Memory B cell (primary cell): ENCODE results near the gene CDHR1.
"Not testable (repeated sequence)": the region's sequence is repeated elsewhere in the genome, so short reads cannot be mapped to it uniquely, and the experiment has no call there.

ENCODE experiments used
- ATAC-seq: fragments of 150-1000 bp; cut with Tn5 transposase; 2 replicates; pipeline ENCODE4 v1.10.0; 2021; ENCODE audit warnings: low read depth, mild to moderate bottlenecking, moderate library complexity
- DNase-seq, 2 donors: peaks; one replicate each; pipeline ENCODE4 v3.0.0; 2022; ENCODE audit warnings: low spot score in 2 of 2
- H3K27ac Mint-ChIP-seq: one replicate; pipeline ENCODE4 v1.8.0; 2022; ENCODE audit warnings: mild to moderate bottlenecking, moderate library complexity, mixed read lengths
- H3K27me3 Mint-ChIP-seq: one replicate; pipeline ENCODE4 v1.8.0; 2022; ENCODE audit warnings: mixed read lengths
- H3K36me3 Mint-ChIP-seq: one replicate; pipeline ENCODE4 v1.8.0; 2022; ENCODE audit warnings: mild to moderate bottlenecking, mixed read lengths
- H3K4me1 Mint-ChIP-seq: one replicate; pipeline ENCODE4 v1.8.0; 2022; ENCODE audit warnings: mixed read lengths
- H3K4me3 Mint-ChIP-seq: one replicate; pipeline ENCODE4 v1.8.0; 2022; ENCODE audit warnings: mild to moderate bottlenecking, moderate library complexity, mixed read lengths
- H3K9me3 Mint-ChIP-seq: one replicate; pipeline ENCODE4 v1.8.0; 2022; ENCODE audit warnings: mixed read lengths

The CDHR1 gene

DNA sequence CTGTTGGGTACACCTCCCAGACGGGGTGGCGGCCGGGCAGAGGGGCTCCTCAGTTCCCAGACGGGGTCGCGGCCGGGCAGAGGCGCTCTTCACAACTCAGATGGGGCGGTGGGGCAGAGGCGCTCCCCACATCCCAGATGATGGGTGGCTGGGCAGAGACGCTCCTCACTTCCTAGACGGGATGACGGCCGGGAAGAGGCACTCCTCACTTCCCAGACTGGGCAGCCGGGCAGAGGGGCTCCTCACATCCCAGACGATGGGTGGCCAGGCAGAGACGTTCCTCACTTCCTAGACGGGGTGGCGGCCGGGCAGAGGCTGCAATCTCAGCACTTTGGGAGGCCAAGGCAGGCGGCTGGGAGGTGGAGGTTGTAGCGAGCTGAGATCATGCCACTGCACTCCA, 14.0 kb upstream of the CDHR1 start:
- H3K27me3 Mint-ChIP-seq, H3K36me3 Mint-ChIP-seq, H3K27ac Mint-ChIP-seq, H3K4me3 Mint-ChIP-seq, H3K4me1 Mint-ChIP-seq, ATAC-seq, DNase-seq, H3K9me3 Mint-ChIP-seq: not testable (repeated sequence)

DNA sequence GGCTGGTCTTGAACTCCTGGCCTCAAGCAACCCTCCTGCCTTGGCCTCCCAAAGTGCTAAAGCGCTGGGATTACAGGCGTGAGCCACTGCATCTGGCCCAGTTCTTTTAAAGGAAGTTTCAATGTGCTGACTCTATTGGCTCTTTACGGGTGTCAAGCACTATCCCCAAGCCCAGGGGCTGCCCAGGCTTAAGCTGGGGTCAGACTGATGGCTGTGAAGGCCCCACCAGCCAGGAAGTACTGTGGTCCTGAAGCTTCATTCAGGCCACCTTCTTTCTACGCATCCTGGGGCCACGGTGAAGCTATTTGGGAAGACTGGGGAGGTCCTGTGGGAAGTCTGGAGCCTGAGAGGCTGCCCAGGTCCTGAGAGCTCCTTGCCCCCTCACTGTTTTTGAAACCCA, 12.7 kb upstream of the CDHR1 start:
- Mint-ChIP-seq H3K9me3 (no peaks in the 10 kb centered on the region), H3K4me3 (no peak overlapping the region), H3K36me3 (no peaks in the 10 kb centered on the region), H3K27ac (no peak overlapping the region), H3K4me1 (peaks cover 3% of the 10 kb centered on the region), H3K27me3 (no peaks in the 10 kb centered on the region)
- no peak for ATAC-seq
- DNase-seq = no peak

DNA sequence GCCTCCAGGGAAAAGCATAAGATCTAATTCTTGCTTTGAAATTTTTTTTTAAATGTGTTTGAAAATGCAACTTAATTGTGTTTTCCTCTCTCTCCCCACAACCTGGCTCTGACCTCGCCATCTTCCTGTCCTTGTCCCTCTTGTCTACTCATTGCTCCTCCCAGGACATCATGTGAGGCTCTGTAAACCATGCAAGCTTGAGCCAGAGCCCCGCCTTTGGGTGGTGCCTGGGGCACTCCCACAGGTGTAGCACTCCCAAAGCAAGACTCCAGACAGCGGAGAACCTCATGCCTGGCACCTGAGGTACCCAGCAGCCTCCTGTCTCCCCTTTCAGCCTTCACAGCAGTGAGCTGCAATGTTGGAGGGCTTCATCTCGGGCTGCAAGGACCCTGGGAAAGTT, 9.8 kb upstream of the CDHR1 start:
- no peak overlapping the region for H3K27ac Mint-ChIP-seq
- ATAC-seq (no peak), DNase-seq (no peak)
- no peaks in the 10 kb centered on the region for H3K9me3 Mint-ChIP-seq
- no peaks in the 10 kb centered on the region for H3K4me1 Mint-ChIP-seq
- H3K4me3 Mint-ChIP-seq = no peak overlapping the region
- no peaks in the 10 kb centered on the region for H3K36me3 Mint-ChIP-seq
- H3K27me3 Mint-ChIP-seq = no peaks in the 10 kb centered on the region

GRCh38 chr10:84185526-84186175, 8.7 kb upstream of the CDHR1 start:
- no peak overlapping the region for H3K27ac Mint-ChIP-seq
- no peaks in the 10 kb centered on the region for H3K27me3 Mint-ChIP-seq
- DNase-seq (no peak), ATAC-seq (no peak)
- no peaks in the 10 kb centered on the region for H3K36me3 Mint-ChIP-seq
- no peaks in the 10 kb centered on the region for H3K4me1 Mint-ChIP-seq
- no peak overlapping the region for H3K4me3 Mint-ChIP-seq
- no peaks in the 10 kb centered on the region for H3K9me3 Mint-ChIP-seq

DNA sequence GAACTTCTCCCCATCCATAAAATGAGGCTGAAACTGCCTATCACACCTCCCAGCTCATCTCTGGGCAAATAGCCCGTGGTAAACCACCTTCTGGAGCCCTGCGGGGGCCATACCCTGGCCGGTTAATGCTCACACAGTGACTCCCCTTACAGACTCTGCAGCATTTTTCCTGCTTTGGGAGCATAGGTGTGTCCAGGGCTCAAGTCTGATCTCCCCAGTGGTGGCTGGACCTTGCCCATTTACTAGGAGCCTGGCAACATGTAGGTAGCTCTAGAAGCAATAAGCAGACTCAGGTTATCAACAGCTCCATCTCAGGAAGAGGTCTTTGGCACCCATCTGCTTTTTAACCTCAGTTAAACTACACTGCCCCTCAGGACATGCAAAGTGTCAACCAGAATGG, 5.5 kb upstream of the CDHR1 start:
- Mint-ChIP-seq H3K4me1 (peaks cover 3% of the 10 kb centered on the region), H3K4me3 (no peak overlapping the region), H3K9me3 (no peaks in the 10 kb centered on the region), H3K36me3 (no peaks in the 10 kb centered on the region), H3K27me3 (peaks cover 9% of the 10 kb centered on the region), H3K27ac (no peak overlapping the region)
- DNase-seq (no peak), ATAC-seq (no peak)

DNA sequence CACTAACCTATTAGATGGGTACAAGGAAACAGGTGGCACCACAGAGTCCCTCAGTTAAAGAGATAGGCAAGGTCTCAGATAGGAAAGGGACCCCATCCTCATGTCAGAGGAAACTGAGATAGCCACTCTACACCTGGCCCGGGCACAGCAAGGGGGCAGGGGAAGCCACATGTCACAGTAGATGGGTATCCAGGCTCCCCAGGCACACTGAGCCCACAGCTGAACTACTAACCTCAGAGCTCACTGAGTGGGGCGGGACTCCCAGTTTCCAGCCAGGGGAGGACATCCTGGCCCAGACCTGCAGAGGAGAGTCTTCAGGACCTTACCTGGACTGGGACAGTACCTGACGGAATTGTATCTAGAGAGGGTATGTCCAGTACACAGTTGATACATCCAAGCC, 3.7 kb upstream of the CDHR1 start:
- ATAC-seq = no peak
- no peak overlapping the region for H3K4me3 Mint-ChIP-seq
- H3K9me3 Mint-ChIP-seq = no peaks in the 10 kb centered on the region

DNA sequence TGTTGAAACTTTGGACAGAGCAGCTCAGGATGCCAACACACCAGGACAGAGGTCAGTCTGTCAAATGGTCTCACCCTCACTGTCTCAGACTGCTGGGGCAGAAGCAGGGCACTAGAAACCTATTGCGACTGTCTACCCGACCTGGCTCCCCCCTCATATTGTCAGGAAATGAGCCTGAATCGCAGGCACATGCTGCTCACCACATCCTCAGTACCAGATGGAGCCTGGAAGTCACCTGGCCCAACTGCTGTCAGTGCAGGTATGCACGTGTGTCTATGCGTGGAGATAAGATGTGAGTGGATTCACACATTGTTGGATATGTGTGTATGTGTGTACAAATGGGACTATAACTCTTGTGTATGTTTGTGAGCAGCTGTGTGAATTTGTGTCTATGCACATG, 3.2 kb upstream of the CDHR1 start:
- H3K9me3 Mint-ChIP-seq = no peaks in the 10 kb centered on the region
- H3K36me3 Mint-ChIP-seq = no peaks in the 10 kb centered on the region
- no peak overlapping the region for H3K27ac Mint-ChIP-seq
- ATAC-seq = no peak
- peaks cover 14% of the 10 kb centered on the region for H3K27me3 Mint-ChIP-seq
- peaks cover 3% of the 10 kb centered on the region for H3K4me1 Mint-ChIP-seq
- H3K4me3 Mint-ChIP-seq = no peak overlapping the region
- no peak for DNase-seq

More for the DNA sequence above, 3.7 kb upstream of the CDHR1 start:
- Mint-ChIP-seq H3K36me3 (no peaks in the 10 kb centered on the region), H3K27ac (no peak overlapping the region), H3K4me1 (peaks cover 3% of the 10 kb centered on the region), H3K27me3 (peaks cover 12% of the 10 kb centered on the region)
- DNase-seq = no peak

GRCh38 chr10:84193327-84193726, 1.0 kb upstream of the CDHR1 start:
- no peak for DNase-seq
- no peak for ATAC-seq
- Mint-ChIP-seq H3K4me1 (peaks cover 3% of the 10 kb centered on the region), H3K27ac (no peak overlapping the region), H3K36me3 (no peaks in the 10 kb centered on the region), H3K27me3 (peaks cover 16% of the 10 kb centered on the region), H3K4me3 (no peak overlapping the region), H3K9me3 (no peaks in the 10 kb centered on the region)

DNA sequence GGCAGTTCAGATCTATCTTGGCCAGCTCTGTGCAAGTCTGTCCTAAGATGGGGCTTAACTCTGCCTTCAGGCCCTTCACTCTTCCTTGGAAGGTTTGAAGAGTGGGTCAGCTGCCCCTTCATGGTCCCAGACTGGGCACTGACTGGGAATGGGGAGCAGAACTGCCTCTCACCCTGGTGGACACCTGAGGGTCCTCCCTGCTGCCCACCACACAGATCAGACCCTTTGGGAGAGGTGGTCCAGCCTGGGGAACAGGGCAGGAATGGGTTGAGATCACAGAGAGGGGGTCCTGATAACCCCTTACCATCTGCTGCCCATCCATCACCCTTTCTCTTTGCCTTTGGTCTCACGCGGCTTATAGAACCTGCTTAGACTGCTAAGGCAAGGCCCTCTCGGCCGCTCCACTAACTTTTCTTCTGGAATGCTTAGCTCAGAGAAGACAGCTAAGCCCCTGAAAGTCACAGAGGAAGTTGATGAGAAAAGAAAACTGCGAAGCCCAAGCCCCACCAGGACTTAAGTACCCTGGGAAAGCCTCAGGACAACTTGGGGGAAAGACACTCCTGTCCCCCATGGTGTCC, 402 bp upstream of the CDHR1 start:
- H3K27me3 Mint-ChIP-seq = peaks cover 17% of the 10 kb centered on the region
- no peaks in the 10 kb centered on the region for H3K36me3 Mint-ChIP-seq
- no peaks in the 10 kb centered on the region for H3K9me3 Mint-ChIP-seq
- H3K4me1 Mint-ChIP-seq = peaks cover 3% of the 10 kb centered on the region
- H3K27ac Mint-ChIP-seq = no peak overlapping the region
- H3K4me3 Mint-ChIP-seq = peak overlapping the region; percentile 43
- no peak for ATAC-seq
- no peak for DNase-seq

DNA sequence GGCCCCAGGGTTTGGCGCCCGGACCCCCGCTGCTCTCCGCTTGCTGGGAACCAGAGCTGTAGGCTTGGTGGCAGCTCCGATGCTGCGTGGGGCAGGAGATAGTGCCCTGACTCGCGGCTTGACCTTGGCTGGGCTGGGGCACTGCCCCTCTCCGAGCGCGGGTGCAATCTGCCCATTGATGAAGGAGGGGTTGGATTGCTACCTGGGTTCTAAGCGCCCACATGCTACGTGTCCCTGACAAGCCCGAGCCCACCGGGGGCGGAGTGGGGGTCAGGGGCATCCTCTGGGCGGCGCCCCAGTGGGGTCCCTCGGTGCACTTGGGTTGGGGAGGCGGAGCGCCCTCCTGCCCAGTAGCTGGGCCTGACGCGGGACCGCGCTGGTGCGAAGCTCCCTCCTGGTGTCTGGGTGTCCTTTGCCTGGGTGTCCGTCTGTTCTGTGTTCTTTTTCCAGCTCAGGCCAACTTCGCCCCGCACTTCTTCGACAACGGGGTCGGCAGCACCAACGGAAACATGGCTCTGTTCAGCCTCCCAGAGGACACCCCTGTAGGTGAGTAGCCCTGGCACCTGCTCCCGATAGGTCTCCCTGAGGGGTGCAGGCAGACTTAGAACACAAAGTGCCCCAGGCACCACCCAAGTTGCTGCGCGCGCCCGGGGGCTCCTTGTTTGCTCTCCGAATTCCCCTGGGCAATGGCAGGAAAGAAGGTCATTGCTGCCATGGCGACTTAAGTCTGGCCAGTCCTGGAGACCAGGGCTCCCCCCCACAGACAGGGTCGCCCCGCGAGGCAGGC, 900 bp downstream of the CDHR1 start:
- Mint-ChIP-seq H3K4me3 (peak overlapping the region; percentile 70), H3K27ac (no peak overlapping the region), H3K9me3 (no peaks in the 10 kb centered on the region), H3K27me3 (peaks cover 19% of the 10 kb centered on the region), H3K36me3 (no peaks in the 10 kb centered on the region), H3K4me1 (peaks cover 3% of the 10 kb centered on the region)
- ATAC-seq (no peak), DNase-seq (no peak)

DNA sequence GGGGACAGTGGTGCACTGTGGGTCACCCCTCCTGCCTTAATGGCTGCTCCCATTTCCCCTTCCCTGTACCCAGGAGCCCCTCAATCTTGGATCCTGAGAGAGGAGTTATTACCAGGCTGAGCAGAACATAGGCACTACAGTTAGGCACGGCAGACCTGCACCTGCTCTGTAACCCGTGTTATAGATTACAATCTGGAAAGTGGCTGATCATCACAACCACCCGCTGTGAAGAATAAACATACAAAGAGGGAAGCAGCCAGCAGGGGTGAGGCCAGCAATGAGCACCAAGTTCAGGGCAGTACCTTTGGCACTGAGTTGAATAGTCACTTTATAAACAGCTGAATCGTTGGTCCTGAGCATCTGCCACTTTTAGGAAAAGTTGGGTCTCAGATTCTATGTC, 1.7 kb downstream of the CDHR1 start:
- Mint-ChIP-seq H3K36me3 (no peaks in the 10 kb centered on the region), H3K4me3 (no peak overlapping the region), H3K27ac (no peak overlapping the region)

DNA sequence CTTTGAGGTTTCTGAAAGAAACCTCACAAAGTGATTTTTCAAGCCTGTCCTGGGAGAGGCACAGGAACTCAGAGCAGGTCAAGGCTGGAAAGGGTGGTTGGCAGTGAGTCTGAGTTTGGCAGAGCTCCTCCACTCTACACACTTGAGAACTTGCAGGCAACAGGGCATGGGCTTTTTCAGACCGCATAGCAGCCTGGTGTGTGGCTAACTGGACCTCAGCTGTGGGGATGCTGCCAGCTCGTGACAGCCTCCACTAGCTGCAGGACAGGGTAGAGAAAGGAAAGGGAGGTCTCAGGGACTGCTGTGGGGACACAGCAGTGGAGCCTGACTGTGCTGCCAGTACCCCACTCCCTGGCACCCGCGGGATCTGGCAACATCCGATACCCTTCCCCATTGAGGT, 2.6 kb downstream of the CDHR1 start:
- Mint-ChIP-seq H3K4me3 (no peak overlapping the region), H3K4me1 (no peaks in the 10 kb centered on the region), H3K27me3 (peaks cover 14% of the 10 kb centered on the region), H3K27ac (no peak overlapping the region), H3K9me3 (no peaks in the 10 kb centered on the region), H3K36me3 (no peaks in the 10 kb centered on the region)
- ATAC-seq (no peak), DNase-seq (no peak)

More for the DNA sequence above, 1.7 kb downstream of the CDHR1 start:
- H3K9me3 Mint-ChIP-seq = no peaks in the 10 kb centered on the region
- ATAC-seq = peak; percentile 23
- H3K27me3 Mint-ChIP-seq = peaks cover 20% of the 10 kb centered on the region
- DNase-seq = no peak
- H3K4me1 Mint-ChIP-seq = peaks cover 3% of the 10 kb centered on the region

DNA sequence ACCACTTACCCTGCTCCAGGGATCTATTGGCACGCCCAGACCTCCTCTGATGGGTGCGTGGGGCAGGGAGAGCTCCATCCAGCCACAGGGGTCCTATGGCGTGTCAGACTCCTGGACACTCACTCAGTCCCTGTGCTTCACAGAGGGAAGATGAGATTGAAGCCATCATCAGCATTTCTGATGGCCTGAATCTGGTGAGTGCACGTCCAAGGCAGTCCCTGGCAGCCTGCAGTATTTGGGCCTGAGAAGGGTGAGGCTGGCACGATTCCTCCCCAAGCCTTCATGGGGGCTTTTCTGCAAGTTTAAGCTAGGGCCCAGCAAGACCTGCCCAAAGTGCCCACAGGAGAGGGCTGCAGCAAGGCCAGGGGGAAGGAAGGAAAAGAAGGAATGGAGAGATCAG, 3.3 kb downstream of the CDHR1 start:
- Mint-ChIP-seq H3K27ac (no peak overlapping the region), H3K4me3 (no peak overlapping the region), H3K4me1 (no peaks in the 10 kb centered on the region), H3K27me3 (peaks cover 14% of the 10 kb centered on the region), H3K9me3 (no peaks in the 10 kb centered on the region), H3K36me3 (no peaks in the 10 kb centered on the region)
- no peak for DNase-seq
- no peak for ATAC-seq

- no peak for ATAC-seq
- no peak overlapping the region for H3K27ac Mint-ChIP-seq
- no peaks in the 10 kb centered on the region for H3K9me3 Mint-ChIP-seq
- H3K36me3 Mint-ChIP-seq = no peaks in the 10 kb centered on the region
- H3K4me3 Mint-ChIP-seq = no peak overlapping the region
- H3K27me3 Mint-ChIP-seq = peaks cover 12% of the 10 kb centered on the region
- no peak for DNase-seq
- H3K4me1 Mint-ChIP-seq = no peaks in the 10 kb centered on the region
Observed at GRCh38 chr10:84198206-84198915, 4.0 kb downstream of the CDHR1 start.
